Measurements from ENCODE around the gene FNDC10. TPM values are rescaled to one million over a fixed set of nuclear protein-coding genes. Genes with fewer than 3 reads are reported as not detected.
A peak's percentile ranks its signal among the peaks of the same experiment; 100 is the strongest.
"Not testable (repeated sequence)": the region's sequence is repeated elsewhere in the genome, so short reads cannot be mapped to it uniquely, and the experiment has no call there.

The FNDC10 gene
- total RNA-seq, 4 donors from 2014 or later, result 5.8 to 15.6 (median 7.9) TPM

DNA sequence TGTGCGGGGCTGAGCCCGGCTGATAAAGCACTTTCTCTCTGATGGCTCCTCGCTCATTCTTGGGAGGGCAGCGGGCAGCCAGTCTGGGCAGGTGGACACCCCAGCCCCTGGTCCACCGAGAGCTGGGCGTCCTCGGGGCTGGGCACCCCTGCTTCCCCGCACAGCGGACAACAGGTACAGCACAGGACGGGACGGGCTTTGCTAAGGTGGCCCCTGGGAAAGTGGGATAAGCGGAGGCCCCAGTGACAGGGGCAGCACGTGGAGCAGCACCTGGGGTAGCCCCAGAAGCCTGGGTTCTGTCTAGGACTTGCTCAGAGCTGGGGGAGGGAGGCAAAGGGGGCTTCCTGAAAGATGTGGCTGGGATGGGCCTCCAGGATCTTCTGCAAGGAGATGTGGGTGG is 34.7 kb upstream of the FNDC10 start:
- DNase-seq; intact Hi-C loops (cut with DNase I); H3K9me3 ChIP-seq; H3K4me3 ChIP-seq; H3K27ac ChIP-seq: not testable (repeated sequence)
- peaks cover 0 to 28% (median 10%) of the 10 kb centered on the region in 4 donors for H3K27me3 ChIP-seq
- peaks cover 14 to 28% (median 15%) of the 10 kb centered on the region in 3 donors for H3K4me1 ChIP-seq
- peaks cover 11 to 31% (median 12%) of the 10 kb centered on the region in 3 donors for H3K36me3 ChIP-seq
- WGBS, 2 donors, result no CpG with 5 or more reads among the region's 13 CpGs

DNA sequence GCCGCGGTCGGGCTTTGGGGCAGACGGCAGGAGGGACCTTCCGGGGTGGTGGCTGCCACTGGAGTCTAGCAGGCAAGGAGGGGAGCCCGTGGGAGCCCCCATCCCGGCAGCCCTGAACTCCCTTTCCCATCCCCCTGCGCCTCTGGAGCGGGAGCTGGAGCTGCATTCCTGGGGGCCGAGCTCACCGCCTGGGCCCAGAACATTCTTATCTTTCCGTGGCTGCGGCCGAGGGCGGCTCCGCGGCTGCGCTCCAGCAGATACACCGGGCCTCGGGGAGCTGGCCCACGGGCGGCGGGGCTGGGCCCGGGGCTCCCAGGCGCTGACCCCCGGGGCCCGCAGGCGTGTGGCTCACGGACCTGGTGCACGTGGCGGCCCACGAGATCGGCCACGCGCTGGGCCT is 33.5 kb upstream of the FNDC10 start:
- intact Hi-C loops (cut with DNase I); DNase-seq; H3K4me3 ChIP-seq; H3K9me3 ChIP-seq; H3K27ac ChIP-seq: not testable (repeated sequence)
- H3K36me3 ChIP-seq, result peaks cover 11 to 25% (median 12%) of the 10 kb centered on the region in 3 donors
- no CpG with 5 or more reads among the region's 35 CpGs for WGBS, 2 donors
- H3K27me3 ChIP-seq, result peaks cover 0 to 38% (median 10%) of the 10 kb centered on the region in 4 donors
- H3K4me1 ChIP-seq, result peaks cover 15 to 40% (median 26%) of the 10 kb centered on the region in 3 donors

DNA sequence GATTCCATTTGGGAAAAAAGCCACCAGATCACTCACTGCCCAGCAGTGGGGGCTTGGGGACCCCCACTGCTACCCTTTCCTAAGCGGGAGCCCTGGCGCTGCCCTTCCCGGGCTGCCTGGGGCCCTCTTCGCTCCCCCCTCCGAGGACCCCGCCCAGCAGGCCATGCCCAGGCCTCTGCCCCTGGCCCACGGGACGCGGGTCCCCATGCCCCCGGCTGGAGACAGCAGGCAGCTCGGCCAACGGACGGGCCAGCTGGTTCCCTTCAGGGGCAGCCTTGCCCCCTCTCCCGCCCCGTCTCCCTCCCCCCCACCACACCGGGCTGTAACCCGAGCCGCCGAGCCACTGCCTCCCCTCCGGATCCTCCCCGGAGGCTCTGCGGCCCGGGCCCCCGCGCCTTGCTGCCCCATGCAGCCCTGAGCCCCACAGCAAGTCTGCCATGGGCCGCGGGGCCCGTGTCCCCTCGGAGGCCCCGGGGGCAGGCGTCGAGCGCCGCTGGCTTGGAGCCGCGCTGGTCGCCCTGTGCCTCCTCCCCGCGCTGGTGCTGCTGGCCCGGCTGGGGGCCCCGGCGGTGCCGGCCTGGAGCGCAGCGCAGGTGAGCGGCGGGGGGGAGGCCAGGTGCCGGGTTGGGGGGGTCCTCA is 32.0 kb upstream of the FNDC10 start, which contains the start of gene MMP23B:
TSS of gene MMP23B (plus strand) at position 392 of the 639 bp plus-strand sequence. CDS start at position 438, 46 bp downstream.
- Histone ChIP-seq H3K36me3 (peaks cover 3 to 12% (median 5%) of the 10 kb centered on the region in 3 donors), H3K9me3 (no peaks in the 10 kb centered on the region), H3K27ac (peak within 1 kb of the TSS; percentile 53 to 90 (median 76)), H3K4me1 (peaks cover 16 to 53% (median 27%) of the 10 kb centered on the region in 3 donors), H3K27me3 (peaks cover 0 to 38% (median 10%) of the 10 kb centered on the region in 4 donors), H3K4me3 (peak within 1 kb of the TSS; percentile 8 to 63 (median 36))
- no peak for DNase-seq
- TF ChIP-seq, protein P1, sequence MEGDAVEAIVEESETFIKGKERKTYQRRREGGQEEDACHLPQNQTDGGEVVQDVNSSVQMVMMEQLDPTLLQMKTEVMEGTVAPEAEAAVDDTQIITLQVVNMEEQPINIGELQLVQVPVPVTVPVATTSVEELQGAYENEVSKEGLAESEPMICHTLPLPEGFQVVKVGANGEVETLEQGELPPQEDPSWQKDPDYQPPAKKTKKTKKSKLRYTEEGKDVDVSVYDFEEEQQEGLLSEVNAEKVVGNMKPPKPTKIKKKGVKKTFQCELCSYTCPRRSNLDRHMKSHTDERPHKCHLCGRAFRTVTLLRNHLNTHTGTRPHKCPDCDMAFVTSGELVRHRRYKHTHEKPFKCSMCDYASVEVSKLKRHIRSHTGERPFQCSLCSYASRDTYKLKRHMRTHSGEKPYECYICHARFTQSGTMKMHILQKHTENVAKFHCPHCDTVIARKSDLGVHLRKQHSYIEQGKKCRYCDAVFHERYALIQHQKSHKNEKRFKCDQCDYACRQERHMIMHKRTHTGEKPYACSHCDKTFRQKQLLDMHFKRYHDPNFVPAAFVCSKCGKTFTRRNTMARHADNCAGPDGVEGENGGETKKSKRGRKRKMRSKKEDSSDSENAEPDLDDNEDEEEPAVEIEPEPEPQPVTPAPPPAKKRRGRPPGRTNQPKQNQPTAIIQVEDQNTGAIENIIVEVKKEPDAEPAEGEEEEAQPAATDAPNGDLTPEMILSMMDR (IDR thresholded peaks at IDR 0.05), result no peak
- no peak for TF ChIP-seq POLR2A (IDR thresholded peaks at IDR 0.05)
- intact Hi-C loops (cut with DNase I), result no loop called here
- WGBS, 2 donors, result no CpG with 5 or more reads among the region's 48 CpGs

DNA sequence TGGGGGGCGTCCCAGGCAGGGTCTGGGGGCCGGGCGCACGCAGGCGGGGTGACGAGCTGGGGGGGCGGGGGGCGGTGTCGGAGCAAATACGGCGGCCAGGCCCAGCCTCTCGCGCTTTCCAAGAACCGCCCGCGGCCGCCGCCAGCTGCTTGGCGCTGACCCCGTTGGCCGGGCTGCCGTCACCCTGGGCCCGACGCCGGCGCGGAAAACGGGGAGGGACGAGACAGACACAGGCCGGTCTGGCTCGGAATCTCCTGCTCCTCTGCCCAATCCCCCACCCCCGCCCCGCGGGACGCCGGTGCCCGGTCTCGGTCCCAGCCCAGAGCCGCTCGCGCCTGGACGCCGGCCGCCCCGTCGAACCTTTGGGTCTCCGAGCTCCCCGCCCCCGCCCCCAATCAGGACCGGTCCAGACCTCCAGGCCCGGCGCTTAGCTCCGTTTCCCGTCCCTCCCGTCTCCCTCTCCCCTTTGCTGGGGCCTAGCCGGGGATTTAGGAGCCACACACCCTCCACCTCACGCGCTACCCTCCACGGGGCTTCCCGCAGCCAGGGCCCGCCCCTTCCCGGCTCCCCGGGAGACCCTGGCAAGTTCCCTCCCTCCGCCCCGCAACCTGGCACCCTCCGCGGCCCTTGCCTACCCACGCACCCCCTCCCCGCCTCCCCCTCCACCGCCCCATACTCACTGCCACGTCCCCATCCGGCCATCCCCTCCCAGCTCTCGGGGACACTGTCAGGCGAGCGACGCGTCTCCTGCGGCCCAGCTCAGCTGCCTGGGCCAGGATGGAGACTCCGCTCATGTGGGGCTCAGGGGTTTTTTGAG is 31.2 kb upstream of the FNDC10 start:
- peaks cover 21 to 60% (median 31%) of the 10 kb centered on the region in 3 donors for H3K4me1 ChIP-seq
- peak overlapping the region; percentile 66 to 90 (median 78) for H3K27ac ChIP-seq
- TF ChIP-seq POLR2A (IDR thresholded peaks at IDR 0.05), result no peak
- TF ChIP-seq, protein P1 (IDR thresholded peaks at IDR 0.05), result no peak
- no peak for DNase-seq
- WGBS, 2 donors, result 12% methylated on average over 18 of the region's 79 CpGs; no CpG with 5 or more reads in 1 of the 2 donors
- H3K9me3 ChIP-seq, result no peaks in the 10 kb centered on the region
- H3K4me3 ChIP-seq, result peak overlapping the region; percentile 16 to 63 (median 36)
- intact Hi-C loops (cut with DNase I), result no loop called here
- peaks cover 0 to 38% (median 10%) of the 10 kb centered on the region in 4 donors for H3K27me3 ChIP-seq
- peaks cover 0 to 5% (median 0%) of the 10 kb centered on the region in 3 donors for H3K36me3 ChIP-seq

DNA sequence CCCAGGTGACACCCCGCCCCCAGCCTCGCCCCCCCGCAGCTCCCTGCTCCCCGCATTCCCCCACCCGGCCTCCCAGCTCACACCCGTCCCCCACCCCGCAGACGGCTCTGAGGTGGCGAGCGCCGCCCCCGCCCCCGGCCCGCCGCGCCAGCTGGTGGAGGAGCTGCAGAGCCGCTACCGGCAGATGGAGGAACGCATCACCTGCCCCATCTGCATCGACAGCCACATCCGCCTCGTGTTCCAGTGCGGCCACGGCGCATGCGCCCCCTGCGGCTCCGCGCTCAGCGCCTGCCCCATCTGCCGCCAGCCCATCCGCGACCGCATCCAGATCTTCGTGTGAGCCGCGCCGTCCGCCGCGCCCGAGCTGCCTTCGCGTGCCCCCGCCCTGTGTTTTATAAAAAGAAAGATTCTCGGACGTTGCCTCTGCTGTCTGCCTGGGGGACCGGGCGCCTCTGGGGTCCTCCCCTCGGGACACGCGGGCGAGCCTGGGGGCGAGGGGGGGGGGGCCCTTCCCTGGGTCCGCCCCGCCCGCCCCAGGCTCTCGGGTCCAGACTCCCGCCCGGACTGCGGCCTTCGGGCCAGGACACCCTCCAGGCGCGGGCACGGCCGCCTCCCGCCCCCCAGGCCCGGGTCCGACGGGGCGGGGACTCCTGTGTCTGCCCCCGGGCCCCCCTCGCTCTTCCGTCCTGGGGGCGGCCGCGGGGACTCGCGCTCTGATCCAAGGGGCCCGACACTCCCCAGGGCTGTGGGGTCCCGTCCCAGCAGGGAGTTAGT is 30.4 kb upstream of the FNDC10 start:
- peak overlapping the region; percentile 16 to 63 (median 36) for H3K4me3 ChIP-seq
- 30 to 70% methylated on average over 2 of the region's 81 CpGs for WGBS, 2 donors
- peaks cover 0 to 38% (median 10%) of the 10 kb centered on the region in 4 donors for H3K27me3 ChIP-seq
- peaks cover 0 to 8% (median 0%) of the 10 kb centered on the region in 3 donors for H3K36me3 ChIP-seq
- peak overlapping the region; percentile 66 to 90 (median 78) for H3K27ac ChIP-seq
- no peaks in the 10 kb centered on the region for H3K9me3 ChIP-seq
- no peak for DNase-seq
- TF ChIP-seq, protein P1 (IDR thresholded peaks at IDR 0.05), result no peak
- TF ChIP-seq POLR2A (IDR thresholded peaks at IDR 0.05), result peak in 1 of 4 donors; percentile 67
- H3K4me1 ChIP-seq, result peaks cover 21 to 65% (median 31%) of the 10 kb centered on the region in 3 donors
- intact Hi-C loops (cut with DNase I), result no loop called here
